Activated T-helper 1 cell treated with Interleukin-2 at 50 U/mL for 16 hours (primary cell): ENCODE data around the gene LPP.

ENCODE experiments used
- DNase-seq: peaks from one replicate; pipeline ENCODE4 v3.0.0-alpha.2; 2020; ENCODE audit warnings: low read depth

Gene LPP

DNA sequence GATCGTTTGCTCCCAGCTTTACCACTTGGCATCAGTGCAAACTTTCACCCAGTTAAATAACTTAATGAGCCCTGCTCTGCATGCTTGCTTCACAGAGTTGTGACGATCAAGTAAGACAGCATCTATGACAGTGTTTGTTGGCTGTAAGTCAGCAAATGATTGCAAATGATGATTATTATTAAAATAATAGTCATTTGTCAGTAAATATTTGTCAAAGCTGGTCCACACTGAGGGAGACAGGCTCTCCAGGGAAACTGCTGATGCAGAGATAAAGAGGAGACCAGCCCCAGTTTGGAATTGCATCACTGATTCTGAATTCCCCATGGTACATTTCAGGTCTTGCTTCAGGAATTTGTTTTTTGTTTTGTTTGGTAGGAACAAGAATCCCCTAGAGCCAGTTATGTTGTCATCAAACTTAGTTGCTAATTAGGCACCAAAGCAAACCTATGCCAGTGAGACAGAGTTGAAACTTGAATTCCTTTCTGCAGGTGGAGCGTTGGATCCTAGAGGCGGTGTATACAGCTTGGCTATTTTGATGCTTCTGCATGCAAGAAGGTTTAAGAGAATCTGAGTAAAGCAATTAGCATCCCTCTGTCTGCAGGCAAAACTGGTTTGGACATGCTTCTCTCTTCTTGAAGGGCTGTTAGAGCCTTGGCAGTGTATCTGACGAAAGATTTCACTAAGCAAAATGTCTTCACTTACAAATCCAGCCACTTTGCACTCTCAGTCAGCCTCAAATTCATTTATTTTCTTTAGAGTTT, 679.2 kb downstream of the LPP start:
- DNase-seq: no peak

GRCh38 chr3:188834349-188834748, 680.4 kb downstream of the LPP start:
- DNase-seq: no peak

GRCh38 chr3:188839187-188839695, 685.3 kb downstream of the LPP start:
- DNase-seq: no peak

DNA sequence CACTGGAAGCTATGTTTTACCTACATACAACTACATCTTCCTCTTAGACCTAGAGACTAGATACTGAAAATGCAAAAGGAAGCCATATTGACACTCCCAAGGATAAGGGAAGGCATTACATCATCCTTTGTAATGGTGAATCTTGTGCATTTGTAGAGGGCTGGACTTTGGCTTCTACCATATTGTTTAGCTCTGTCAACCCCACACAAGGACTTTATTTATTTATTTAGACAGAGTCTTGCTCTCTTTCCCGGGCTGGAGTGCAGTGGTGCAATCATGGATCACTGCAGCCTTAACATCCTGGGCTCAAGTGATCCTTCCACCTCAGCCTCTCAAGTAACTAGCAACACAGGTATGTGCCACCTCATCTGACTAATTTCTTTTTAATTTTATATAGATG, 686.3 kb downstream of the LPP start:
- no peak for DNase-seq

GRCh38 chr3:188841906-188842305, 687.9 kb downstream of the LPP start:
- DNase-seq: no peak

GRCh38 chr3:188842639-188843038, 688.7 kb downstream of the LPP start:
- no peak for DNase-seq

GRCh38 chr3:188844096-188844495, 690.1 kb downstream of the LPP start:
- DNase-seq: no peak

DNA sequence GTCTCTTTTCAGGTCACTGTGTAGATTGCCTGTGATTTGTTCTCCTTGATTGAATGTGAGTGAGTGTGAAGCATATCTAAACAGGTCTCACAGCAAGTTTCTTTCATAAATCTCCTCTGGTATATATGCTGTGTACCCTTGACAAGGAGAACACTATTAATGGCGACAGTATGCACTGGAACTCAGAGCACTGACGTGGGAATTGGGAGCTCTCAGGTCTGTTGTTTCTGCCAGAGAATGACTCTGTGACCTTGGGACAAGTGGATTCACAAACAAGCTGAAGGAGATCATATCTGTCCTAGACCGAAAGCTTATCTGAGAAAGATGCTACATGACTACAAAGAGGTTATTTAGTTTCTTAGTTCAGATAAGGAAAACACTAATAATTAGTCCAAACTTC, 691.6 kb downstream of the LPP start:
- DNase-seq: no peak

DNA sequence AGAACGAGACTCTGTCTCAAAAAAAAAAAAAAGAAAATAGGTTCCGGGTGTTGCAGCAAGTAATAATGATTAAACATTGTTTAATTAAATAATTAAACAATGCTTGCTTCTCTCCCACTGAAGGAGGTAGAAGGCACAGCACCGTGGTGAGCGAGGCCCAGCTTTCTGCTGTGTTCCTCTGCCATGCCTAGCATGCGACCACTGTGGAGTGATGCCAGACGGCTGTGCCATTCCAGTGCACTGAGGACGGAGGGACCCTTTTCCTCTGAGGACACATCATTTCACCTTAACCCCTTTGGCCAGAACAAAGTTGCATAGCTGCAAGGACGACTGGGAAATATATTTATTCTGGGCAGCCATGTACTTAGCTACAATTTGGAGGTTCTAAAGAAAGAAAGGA, 695.0 kb downstream of the LPP start:
- no peak for DNase-seq

- DNase-seq: no peak
Observed at GRCh38 chr3:188853856-188854771, 700.2 kb downstream of the LPP start.

GRCh38 chr3:188854772-188855149, 700.8 kb downstream of the LPP start:
- DNase-seq: no peak

GRCh38 chr3:188855675-188856074, 701.7 kb downstream of the LPP start:
- DNase-seq: no peak

DNA sequence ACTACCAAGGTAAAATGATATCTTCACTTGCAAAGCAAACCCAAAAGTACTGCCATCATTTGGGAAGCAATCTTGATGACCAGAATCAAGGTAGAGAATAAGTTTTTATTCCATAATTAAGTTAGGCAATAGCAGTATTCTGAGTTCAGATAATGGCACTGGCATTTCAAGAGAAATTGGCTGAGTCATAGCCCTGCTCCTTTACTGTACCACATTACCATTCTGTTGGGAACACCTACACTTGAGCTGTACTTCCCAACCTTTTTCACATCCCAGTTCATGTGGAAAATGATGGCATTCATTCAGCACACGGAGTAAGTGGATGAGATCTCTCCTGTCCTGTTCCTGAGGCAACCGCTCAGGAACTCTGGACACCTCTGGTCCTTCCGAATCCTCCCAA, 706.2 kb downstream of the LPP start:
- no peak for DNase-seq

- no peak for DNase-seq
Observed at GRCh38 chr3:188861842-188862744, 708.1 kb downstream of the LPP start.

- no peak for DNase-seq
Observed at GRCh38 chr3:188863999-188864406, 710.0 kb downstream of the LPP start.

- no peak for DNase-seq
Observed at GRCh38 chr3:188867691-188868265, 713.8 kb downstream of the LPP start.

- no peak for DNase-seq
Observed at GRCh38 chr3:188868803-188869202, 714.8 kb downstream of the LPP start.

- no peak for DNase-seq
Observed at GRCh38 chr3:188869628-188870027, 715.7 kb downstream of the LPP start.

DNA sequence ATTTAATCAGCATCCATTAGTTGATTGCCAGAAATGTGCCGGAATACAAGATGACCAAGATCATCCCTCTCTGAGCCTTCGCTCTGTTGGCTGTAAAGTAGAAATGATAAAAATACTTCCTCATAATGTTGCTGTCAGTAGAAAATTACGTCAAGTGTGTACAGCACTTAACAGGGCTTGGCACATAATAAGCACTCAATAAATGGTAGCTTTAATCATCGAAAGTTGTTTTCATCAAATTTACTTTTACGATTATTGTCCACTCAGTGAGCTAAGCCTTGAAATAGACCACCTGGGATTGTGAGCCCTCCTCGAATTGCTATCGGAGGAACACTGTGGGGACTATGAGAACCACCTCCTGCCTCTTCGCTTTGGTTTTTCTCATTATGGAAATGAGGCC, 716.5 kb downstream of the LPP start:
- no peak for DNase-seq

DNA sequence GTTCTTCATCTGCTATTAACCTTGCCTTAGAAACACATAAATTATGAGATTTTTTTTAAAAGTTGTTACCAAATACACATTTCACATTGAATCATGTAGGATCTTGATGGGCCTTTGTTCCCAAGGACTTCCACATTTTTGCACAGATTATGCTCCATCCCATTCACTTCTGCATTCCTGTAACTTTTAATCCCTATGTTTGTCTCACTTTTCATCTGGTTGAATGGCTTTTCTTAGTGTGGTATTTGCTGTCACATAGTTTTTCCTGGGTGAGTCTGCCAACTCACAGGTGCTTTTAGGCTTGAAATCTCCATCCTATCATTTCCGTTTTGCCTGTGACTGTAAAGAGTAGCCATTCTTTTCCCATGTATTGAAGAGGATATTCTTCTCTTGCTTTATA, 720.6 kb downstream of the LPP start:
- no peak for DNase-seq

DNA sequence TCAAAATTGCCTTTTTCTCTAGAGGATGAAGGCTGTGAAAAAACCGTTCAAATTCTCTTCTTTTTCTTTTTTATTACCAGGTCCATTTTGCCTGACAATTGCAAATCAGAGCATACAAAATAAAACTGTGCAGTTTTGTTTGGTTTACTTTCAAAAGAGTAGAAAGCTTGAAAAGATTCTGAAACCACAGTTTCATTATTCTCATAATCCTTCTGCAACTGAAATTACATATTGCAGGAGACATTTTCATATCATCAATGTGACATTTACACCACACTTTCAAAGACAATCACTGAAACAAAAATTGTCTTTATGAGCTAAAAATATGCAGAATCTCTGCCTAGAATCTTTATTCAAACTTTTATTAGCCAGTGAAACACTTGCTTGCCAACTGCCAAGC, 721.5 kb downstream of the LPP start:
- DNase-seq: no peak

- DNase-seq: no peak
Observed at GRCh38 chr3:188876370-188876769, 722.4 kb downstream of the LPP start.
